HG02678 (cell line): ENCODE measurements around the gene SLC6A9.

ENCODE experiments used
- ATAC-seq: cut with Tn5 transposase; IDR thresholded peaks from one replicate; pipeline ENCODE4 v1.9.1; 2021; ENCODE audit warnings: mild to moderate bottlenecking, moderate library complexity; ENCODE audit not compliant: unreplicated experiment

SLC6A9 gene

GRCh38 chr1:44008259-44008658 is 23.0 kb downstream of the SLC6A9 start:
- ATAC-seq: no peak

GRCh38 chr1:44002606-44003157 is 28.6 kb downstream of the SLC6A9 start:
- no peak for ATAC-seq

GRCh38 chr1:44002165-44002564 is 29.1 kb downstream of the SLC6A9 start:
- ATAC-seq: no peak

- ATAC-seq: no peak
These were observed 31.1 kb downstream of the SLC6A9 start for GRCh38 chr1:44000122-44000665.

- no peak for ATAC-seq
These were observed 31.8 kb downstream of the SLC6A9 start for GRCh38 chr1:43999455-43999854.

- ATAC-seq: no peak
These were observed 33.3 kb downstream of the SLC6A9 start for GRCh38 chr1:43998000-43998378.

GRCh38 chr1:43997295-43997999 is 33.8 kb downstream of the SLC6A9 start:
- ATAC-seq: no peak

- ATAC-seq: no peak
These were observed 34.5 kb downstream of the SLC6A9 start for GRCh38 chr1:43996733-43997115.

GRCh38 chr1:43995984-43996732 is 35.1 kb downstream of the SLC6A9 start:
- ATAC-seq: no peak

- no peak for ATAC-seq
These were observed 36.2 kb downstream of the SLC6A9 start for GRCh38 chr1:43994794-43995790.

- no peak for ATAC-seq
These were observed 37.2 kb downstream of the SLC6A9 start for GRCh38 chr1:43994071-43994470.

GRCh38 chr1:43993206-43993914 is 37.9 kb downstream of the SLC6A9 start:
- ATAC-seq: no peak

GRCh38 chr1:43992232-43992995 is 38.8 kb downstream of the SLC6A9 start:
- ATAC-seq: no peak

GRCh38 chr1:43991476-43992231 is 39.6 kb downstream of the SLC6A9 start, which contains the start of gene CCDC24:
CCDC24 (plus strand) TSS chr1:43991599; CDS start chr1:43991879, 280 bp downstream.
- ATAC-seq: peak; percentile 86

- no peak for ATAC-seq
These were observed 40.1 kb downstream of the SLC6A9 start for GRCh38 chr1:43991200-43991475.

GRCh38 chr1:43990271-43991199 is 40.7 kb downstream of the SLC6A9 start:
- no peak for ATAC-seq

GRCh38 chr1:43987159-43987902 is 43.9 kb downstream of the SLC6A9 start:
- ATAC-seq: no peak
